ENCODE measurements around the gene PPARA.
A peak's percentile ranks its signal among the peaks of the same experiment; 100 is the strongest.

DNA sequence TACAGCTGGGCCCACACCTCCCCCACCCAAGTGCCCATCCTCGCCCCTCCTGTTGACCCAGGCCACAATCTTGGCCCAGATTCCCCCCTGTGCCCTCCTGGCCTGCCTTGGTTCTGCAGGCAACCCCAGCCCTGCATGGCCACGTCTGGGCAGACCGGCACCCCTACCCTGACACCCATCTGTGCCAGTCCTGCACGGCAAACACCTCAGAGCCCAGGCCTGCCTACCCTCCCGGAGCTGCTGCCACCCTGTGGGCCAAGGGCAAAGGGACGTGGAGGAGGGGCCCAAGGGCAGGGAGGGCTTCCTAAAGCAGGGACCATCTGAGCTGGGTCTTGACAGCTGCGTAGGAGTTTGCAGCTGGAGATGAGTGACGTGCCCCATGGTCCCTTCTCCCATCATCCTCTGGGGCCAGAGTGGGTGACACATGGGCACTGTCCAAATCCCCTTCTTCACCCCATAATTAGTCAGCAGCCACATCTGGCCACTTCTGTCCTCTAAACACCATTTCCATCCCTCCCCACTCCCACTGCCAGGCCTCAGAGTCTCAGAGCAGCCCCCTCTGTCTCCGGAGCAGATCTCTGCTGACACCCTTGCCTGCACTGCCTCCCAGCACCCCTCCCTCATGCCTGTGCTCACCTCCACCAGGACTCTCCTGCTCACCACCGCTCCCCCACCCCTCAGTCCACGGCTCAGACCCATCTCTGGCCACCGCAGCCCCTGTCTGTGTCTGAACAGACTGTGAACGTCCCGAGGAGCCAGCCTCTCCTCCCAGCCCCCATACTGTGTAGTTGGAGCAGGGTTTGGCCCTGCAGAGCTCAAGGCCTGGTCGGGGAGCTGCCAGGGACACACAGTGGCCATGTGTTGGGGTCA, 35.6 kb upstream of the PPARA start:
- TF ChIP-seq, protein P1, sequence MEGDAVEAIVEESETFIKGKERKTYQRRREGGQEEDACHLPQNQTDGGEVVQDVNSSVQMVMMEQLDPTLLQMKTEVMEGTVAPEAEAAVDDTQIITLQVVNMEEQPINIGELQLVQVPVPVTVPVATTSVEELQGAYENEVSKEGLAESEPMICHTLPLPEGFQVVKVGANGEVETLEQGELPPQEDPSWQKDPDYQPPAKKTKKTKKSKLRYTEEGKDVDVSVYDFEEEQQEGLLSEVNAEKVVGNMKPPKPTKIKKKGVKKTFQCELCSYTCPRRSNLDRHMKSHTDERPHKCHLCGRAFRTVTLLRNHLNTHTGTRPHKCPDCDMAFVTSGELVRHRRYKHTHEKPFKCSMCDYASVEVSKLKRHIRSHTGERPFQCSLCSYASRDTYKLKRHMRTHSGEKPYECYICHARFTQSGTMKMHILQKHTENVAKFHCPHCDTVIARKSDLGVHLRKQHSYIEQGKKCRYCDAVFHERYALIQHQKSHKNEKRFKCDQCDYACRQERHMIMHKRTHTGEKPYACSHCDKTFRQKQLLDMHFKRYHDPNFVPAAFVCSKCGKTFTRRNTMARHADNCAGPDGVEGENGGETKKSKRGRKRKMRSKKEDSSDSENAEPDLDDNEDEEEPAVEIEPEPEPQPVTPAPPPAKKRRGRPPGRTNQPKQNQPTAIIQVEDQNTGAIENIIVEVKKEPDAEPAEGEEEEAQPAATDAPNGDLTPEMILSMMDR (IDR thresholded peaks at IDR 0.05), result peak in 2 of 6 experiments; percentile 1 to 10
- TF ChIP-seq POLR2A (IDR thresholded peaks at IDR 0.05), result no peak
